ENCODE results near the gene SYNE1.

GRCh38 chr6:152127432-152128165 is 509.6 kb downstream of the SYNE1 start:
- TF ChIP-seq, protein P1, sequence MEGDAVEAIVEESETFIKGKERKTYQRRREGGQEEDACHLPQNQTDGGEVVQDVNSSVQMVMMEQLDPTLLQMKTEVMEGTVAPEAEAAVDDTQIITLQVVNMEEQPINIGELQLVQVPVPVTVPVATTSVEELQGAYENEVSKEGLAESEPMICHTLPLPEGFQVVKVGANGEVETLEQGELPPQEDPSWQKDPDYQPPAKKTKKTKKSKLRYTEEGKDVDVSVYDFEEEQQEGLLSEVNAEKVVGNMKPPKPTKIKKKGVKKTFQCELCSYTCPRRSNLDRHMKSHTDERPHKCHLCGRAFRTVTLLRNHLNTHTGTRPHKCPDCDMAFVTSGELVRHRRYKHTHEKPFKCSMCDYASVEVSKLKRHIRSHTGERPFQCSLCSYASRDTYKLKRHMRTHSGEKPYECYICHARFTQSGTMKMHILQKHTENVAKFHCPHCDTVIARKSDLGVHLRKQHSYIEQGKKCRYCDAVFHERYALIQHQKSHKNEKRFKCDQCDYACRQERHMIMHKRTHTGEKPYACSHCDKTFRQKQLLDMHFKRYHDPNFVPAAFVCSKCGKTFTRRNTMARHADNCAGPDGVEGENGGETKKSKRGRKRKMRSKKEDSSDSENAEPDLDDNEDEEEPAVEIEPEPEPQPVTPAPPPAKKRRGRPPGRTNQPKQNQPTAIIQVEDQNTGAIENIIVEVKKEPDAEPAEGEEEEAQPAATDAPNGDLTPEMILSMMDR (conservative IDR thresholded peaks at IDR 0.05; ENCODE audit: low read length) = no peak
- TF ChIP-seq EZH2phosphoT487 (IDR thresholded peaks at IDR 0.05; ENCODE audit: borderline replicate concordance, low read depth, low read length) = no peak

Measured in OCI-LY7 (cell line).